MM.1S (cell line): ENCODE data around the gene PTPRD.

ENCODE experiments used
- DNase-seq: peaks from one replicate; pipeline ENCODE4 v3.0.0-alpha.2; 2015
- H2AFZ ChIP-seq: fragments of 300-600 bp; sonication (generic); 2 replicates; pipeline ENCODE4 v1.6.0; 2016; ENCODE audit warnings: antibody characterized with exemption, low read length
- H3F3A ChIP-seq: fragments of 300-600 bp; sonication (generic); 2 replicates; pipeline ENCODE4 v1.6.1; 2016; ENCODE audit warnings: mild to moderate bottlenecking, antibody characterized with exemption, low read length, moderate library complexity, mixed read lengths; ENCODE audit not compliant: insufficient read depth
- H3K27ac ChIP-seq: fragments of 300-600 bp; sonication (generic); 2 replicates; pipeline ENCODE4 v1.5.1; 2016; ENCODE audit warnings: mild to moderate bottlenecking, low read length
- H3K27me3 ChIP-seq: fragments of 300-600 bp; sonication (generic); replicated peaks from 2 replicates; pipeline ENCODE4 v1.6.0; 2016; ENCODE audit warnings: low read length; ENCODE audit not compliant: insufficient read depth
- H3K36me3 ChIP-seq: fragments of 300-600 bp; sonication (generic); replicated peaks from 2 replicates; pipeline ENCODE4 v1.6.1; 2016; ENCODE audit warnings: mild to moderate bottlenecking, low read length, mixed read lengths; ENCODE audit not compliant: insufficient read depth
- H3K4me1 ChIP-seq: fragments of 300-600 bp; sonication (generic); 2 replicates; pipeline ENCODE4 v1.6.1; 2016; ENCODE audit warnings: low read length, mixed read lengths
- H3K4me2 ChIP-seq: fragments of 300-600 bp; sonication (generic); 2 replicates; pipeline ENCODE4 v1.6.0; 2016; ENCODE audit warnings: low read depth, low read length
- H3K4me3 ChIP-seq: fragments of 300-600 bp; sonication (generic); 2 replicates; pipeline ENCODE4 v1.5.1; 2016; ENCODE audit warnings: low read length, mixed read lengths
- H3K79me2 ChIP-seq: fragments of 300-600 bp; sonication (generic); 2 replicates; pipeline ENCODE4 v1.6.1; 2016; ENCODE audit warnings: mixed run types, low read length, mixed read lengths
- H3K9ac ChIP-seq: fragments of 300-600 bp; sonication (generic); 2 replicates; pipeline ENCODE4 v1.6.1; 2016; ENCODE audit warnings: low read length, mixed read lengths
- H3K9me2 ChIP-seq: fragments of 300-600 bp; sonication (generic); replicated peaks from 2 replicates; pipeline ENCODE4 v1.6.1; 2016; ENCODE audit warnings: mild to moderate bottlenecking, low read length, mixed read lengths; ENCODE audit not compliant: insufficient read depth
- H3K9me3 ChIP-seq: fragments of 300-600 bp; sonication (generic); replicated peaks from 2 replicates; pipeline ENCODE4 v1.6.1; 2016; ENCODE audit warnings: mild to moderate bottlenecking, low read length, mixed read lengths; ENCODE audit not compliant: insufficient read depth
- H4K20me1 ChIP-seq: fragments of 300-600 bp; sonication (generic); 2 replicates; pipeline ENCODE4 v1.6.1; 2016; ENCODE audit warnings: mild to moderate bottlenecking, low read length, moderate library complexity, mixed read lengths; ENCODE audit not compliant: insufficient read depth
- EZH2 ChIP-seq: fragments of 300-600 bp; sonication (generic); optimal IDR thresholded peaks from 2 replicates; pipeline ENCODE3; 2017; ENCODE audit warnings: low read depth, mild to moderate bottlenecking, antibody characterized with exemption, low read length, mixed read lengths
- EZH2phosphoT487 ChIP-seq: fragments of 300-600 bp; sonication (generic); IDR thresholded peaks from 2 replicates; pipeline ENCODE4 v1.6.1; 2018; ENCODE audit warnings: antibody characterized with exemption, low read length
- TF ChIP-seq, protein P1 (sequence below): fragments of 300-600 bp; sonication (generic); IDR thresholded peaks from 2 replicates; pipeline ENCODE4 v1.5.1; 2016; ENCODE audit warnings: antibody characterized with exemption, low read length, mixed read lengths

PTPRD gene

DNA sequence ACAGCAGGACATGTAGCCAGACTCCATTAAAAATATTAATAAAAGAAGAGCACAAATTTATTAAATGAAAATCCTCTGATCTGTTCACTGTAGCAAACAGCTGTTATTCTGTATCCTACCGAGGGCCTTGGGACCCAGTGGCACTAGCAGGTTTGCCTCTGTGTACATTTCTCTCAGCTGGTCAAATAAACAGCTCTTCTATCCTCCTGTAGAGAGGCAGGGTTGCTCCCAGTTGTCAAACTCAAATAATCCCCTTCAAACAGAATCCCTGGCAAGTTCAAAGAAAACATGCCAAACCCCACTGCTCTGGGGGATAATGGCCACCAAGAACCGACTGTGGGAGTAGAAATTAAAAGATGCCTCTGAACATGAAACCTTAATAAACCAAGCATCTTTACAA is 1551.2 kb downstream of the PTPRD start:
- no peak for DNase-seq
- Histone ChIP-seq H3K79me2 (no peaks in the 10 kb centered on the region), H3K4me2 (no peak overlapping the region), H3K9me2 (no peaks in the 10 kb centered on the region), H4K20me1 (no peaks in the 10 kb centered on the region), H3K36me3 (no peaks in the 10 kb centered on the region), H3K9ac (no peak overlapping the region), H3K4me3 (no peak overlapping the region), H3K4me1 (no peaks in the 10 kb centered on the region), H3K27me3 (no peaks in the 10 kb centered on the region), H3K9me3 (no peaks in the 10 kb centered on the region), H2AFZ (no peak overlapping the region), H3F3A (no peaks in the 10 kb centered on the region), H3K27ac (no peak overlapping the region)
- TF ChIP-seq EZH2phosphoT487: no peak
- no peak for TF ChIP-seq EZH2
- TF ChIP-seq, protein P1, sequence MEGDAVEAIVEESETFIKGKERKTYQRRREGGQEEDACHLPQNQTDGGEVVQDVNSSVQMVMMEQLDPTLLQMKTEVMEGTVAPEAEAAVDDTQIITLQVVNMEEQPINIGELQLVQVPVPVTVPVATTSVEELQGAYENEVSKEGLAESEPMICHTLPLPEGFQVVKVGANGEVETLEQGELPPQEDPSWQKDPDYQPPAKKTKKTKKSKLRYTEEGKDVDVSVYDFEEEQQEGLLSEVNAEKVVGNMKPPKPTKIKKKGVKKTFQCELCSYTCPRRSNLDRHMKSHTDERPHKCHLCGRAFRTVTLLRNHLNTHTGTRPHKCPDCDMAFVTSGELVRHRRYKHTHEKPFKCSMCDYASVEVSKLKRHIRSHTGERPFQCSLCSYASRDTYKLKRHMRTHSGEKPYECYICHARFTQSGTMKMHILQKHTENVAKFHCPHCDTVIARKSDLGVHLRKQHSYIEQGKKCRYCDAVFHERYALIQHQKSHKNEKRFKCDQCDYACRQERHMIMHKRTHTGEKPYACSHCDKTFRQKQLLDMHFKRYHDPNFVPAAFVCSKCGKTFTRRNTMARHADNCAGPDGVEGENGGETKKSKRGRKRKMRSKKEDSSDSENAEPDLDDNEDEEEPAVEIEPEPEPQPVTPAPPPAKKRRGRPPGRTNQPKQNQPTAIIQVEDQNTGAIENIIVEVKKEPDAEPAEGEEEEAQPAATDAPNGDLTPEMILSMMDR: no peak

DNA sequence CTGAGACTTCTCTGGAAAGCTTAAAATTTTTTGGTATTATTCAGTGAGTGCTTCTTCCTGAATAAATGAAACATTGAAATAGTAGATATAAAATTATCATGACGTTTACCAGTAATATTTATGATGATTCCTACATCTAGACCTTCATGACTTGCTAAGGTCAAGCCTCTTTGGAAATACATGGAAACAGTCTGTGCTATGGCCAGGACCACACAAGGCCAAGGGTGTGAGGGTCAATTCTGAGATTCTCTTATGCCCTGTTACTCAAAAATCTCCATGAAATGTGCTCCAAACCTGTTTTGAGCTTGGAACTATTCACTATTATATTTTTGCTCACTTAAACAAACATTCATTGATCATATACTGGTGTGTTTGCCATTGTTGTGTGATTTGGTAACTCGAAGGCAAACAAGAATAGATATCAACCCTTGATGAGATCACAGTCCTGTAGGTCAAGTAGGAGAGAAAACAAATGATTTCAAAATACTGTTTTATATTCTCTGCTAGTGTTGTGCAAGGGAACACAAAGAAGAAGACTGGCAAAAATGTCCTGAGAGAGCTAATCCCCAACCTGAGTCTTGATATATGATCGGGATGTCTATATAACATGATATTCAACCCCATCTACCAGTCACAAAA is 1558.3 kb downstream of the PTPRD start:
- H3K4me3 ChIP-seq: no peak overlapping the region
- no peaks in the 10 kb centered on the region for H3K27me3 ChIP-seq
- no peaks in the 10 kb centered on the region for H3K4me1 ChIP-seq
- no peaks in the 10 kb centered on the region for H3K9me3 ChIP-seq
- no peak overlapping the region for H3K4me2 ChIP-seq
- H3K9me2 ChIP-seq: no peaks in the 10 kb centered on the region
- no peak overlapping the region for H3K9ac ChIP-seq
- H2AFZ ChIP-seq: no peak overlapping the region
- H3K36me3 ChIP-seq: no peaks in the 10 kb centered on the region
- TF ChIP-seq, protein P1: no peak
- TF ChIP-seq EZH2phosphoT487 (no peak), EZH2 (no peak)
- H3K79me2 ChIP-seq: no peaks in the 10 kb centered on the region
- no peaks in the 10 kb centered on the region for H4K20me1 ChIP-seq
- no peak for DNase-seq
- no peak overlapping the region for H3K27ac ChIP-seq
- no peaks in the 10 kb centered on the region for H3F3A ChIP-seq

DNA sequence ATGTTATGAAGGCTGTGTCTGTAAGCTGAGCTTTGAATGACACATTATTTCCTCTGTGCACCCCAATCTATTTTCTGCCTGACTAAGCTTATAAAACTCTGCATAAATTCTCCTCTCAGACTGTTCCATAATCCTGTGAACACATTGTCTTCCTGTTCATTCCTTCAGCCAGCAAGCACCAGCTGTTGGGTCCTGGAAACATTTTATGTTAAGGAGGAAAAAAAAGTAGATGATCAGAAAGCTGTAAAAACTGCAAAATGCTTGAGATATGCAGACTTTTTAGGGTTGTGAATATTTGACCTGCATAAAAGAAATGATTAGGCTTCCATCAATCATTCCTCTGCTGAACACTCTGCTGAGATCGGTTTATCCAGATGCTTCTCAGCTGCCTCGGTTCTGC is 1567.2 kb downstream of the PTPRD start:
- TF ChIP-seq, protein P1: no peak
- no peak for TF ChIP-seq EZH2
- TF ChIP-seq EZH2phosphoT487: no peak
- H2AFZ ChIP-seq: no peak overlapping the region
- no peak for DNase-seq
- no peaks in the 10 kb centered on the region for H4K20me1 ChIP-seq
- H3K9ac ChIP-seq: no peak overlapping the region
- H3K9me2 ChIP-seq: no peaks in the 10 kb centered on the region
- H3K27me3 ChIP-seq: no peaks in the 10 kb centered on the region
- no peaks in the 10 kb centered on the region for H3K9me3 ChIP-seq
- H3K4me2 ChIP-seq: no peak overlapping the region
- H3K36me3 ChIP-seq: no peaks in the 10 kb centered on the region
- H3K4me3 ChIP-seq: no peak overlapping the region
- no peaks in the 10 kb centered on the region for H3K4me1 ChIP-seq
- H3K79me2 ChIP-seq: no peaks in the 10 kb centered on the region
- H3F3A ChIP-seq: no peaks in the 10 kb centered on the region
- no peak overlapping the region for H3K27ac ChIP-seq
